Measurements from ENCODE around the gene ST7. TPM values are rescaled to one million over a fixed set of nuclear protein-coding genes. Genes with fewer than 3 reads are reported as not detected.

The ST7 gene
- total and polyA plus RNA-seq, 7 donors, result 5.3 to 37.7 (median 19.0) TPM

- H3K4me3 ChIP-seq, result no peak overlapping the region
- intact Hi-C loops (cut with DNase I), result no loop called here
- H3K36me3 ChIP-seq, result no peaks in the 10 kb centered on the region
- 75 to 82% methylated on average over 4 of the region's 4 CpGs for WGBS, 2 donors
- peaks cover 0 to 32% (median 27%) of the 10 kb centered on the region in 4 donors for H3K4me1 ChIP-seq
- DNase-seq, result no peak
- peak overlapping the region in 2 of 4 donors; percentile 23 to 44 for H3K27ac ChIP-seq
- TF ChIP-seq POLR2AphosphoS5 (IDR thresholded peaks at IDR 0.05) (peak in 3 of 4 donors; percentile 38 to 82 (median 75)), EP300 (IDR thresholded peaks at IDR 0.05) (no peak)
- no peaks in the 10 kb centered on the region for H3K9me3 ChIP-seq
- H3K27me3 ChIP-seq, result no peaks in the 10 kb centered on the region
Measured at GRCh38 chr7:117158941-117159697, 205.8 kb downstream of the ST7 start.

- Histone ChIP-seq H3K27ac (no peak overlapping the region), H3K27me3 (no peaks in the 10 kb centered on the region), H3K36me3 (no peaks in the 10 kb centered on the region), H3K4me1 (peaks cover 0 to 19% (median 14%) of the 10 kb centered on the region in 4 donors), H3K9me3 (no peaks in the 10 kb centered on the region), H3K4me3 (no peak overlapping the region)
- intact Hi-C loops (cut with DNase I), result no loop called here
- DNase-seq, result no peak
- 92 to 94% methylated on average over 2 of the region's 2 CpGs for WGBS, 2 donors
- TF ChIP-seq CTCF (IDR thresholded peaks at IDR 0.05) (no peak), POLR2A (IDR thresholded peaks at IDR 0.05) (no peak), EP300 (IDR thresholded peaks at IDR 0.05) (no peak), POLR2AphosphoS5 (IDR thresholded peaks at IDR 0.05) (no peak)
Measured at GRCh38 chr7:117163101-117163500, 209.8 kb downstream of the ST7 start.

- Histone ChIP-seq H3K27ac (no peak overlapping the region), H3K4me3 (no peak overlapping the region), H3K4me1 (peaks cover 0 to 5% (median 3%) of the 10 kb centered on the region in 4 donors), H3K36me3 (no peaks in the 10 kb centered on the region), H3K27me3 (no peaks in the 10 kb centered on the region), H3K9me3 (no peaks in the 10 kb centered on the region)
- TF ChIP-seq EP300 (IDR thresholded peaks at IDR 0.05), result no peak
- TF ChIP-seq CTCF (IDR thresholded peaks at IDR 0.05), result no peak
- no peak for TF ChIP-seq POLR2A (IDR thresholded peaks at IDR 0.05)
- no peak for TF ChIP-seq POLR2AphosphoS5 (IDR thresholded peaks at IDR 0.05)
- intact Hi-C loops (cut with DNase I), result no loop called here
- WGBS, 2 donors, result 92% methylated on average over 2 of the region's 2 CpGs
- no peak for DNase-seq
Measured at GRCh38 chr7:117164620-117165019, 211.3 kb downstream of the ST7 start.

- no peaks in the 10 kb centered on the region for H3K27me3 ChIP-seq
- TF ChIP-seq CTCF (IDR thresholded peaks at IDR 0.05) (no peak), EP300 (IDR thresholded peaks at IDR 0.05) (no peak), POLR2A (IDR thresholded peaks at IDR 0.05) (no peak)
- no peaks in the 10 kb centered on the region for H3K36me3 ChIP-seq
- H3K27ac ChIP-seq, result no peak overlapping the region
- H3K4me3 ChIP-seq, result no peak overlapping the region
- H3K4me1 ChIP-seq, result no peaks in the 10 kb centered on the region
- WGBS, 2 donors, result 87 to 93% methylated on average over 4 of the region's 4 CpGs
- DNase-seq, result no peak
- H3K9me3 ChIP-seq, result no peaks in the 10 kb centered on the region
- intact Hi-C loops (cut with DNase I), result no loop called here
Measured at GRCh38 chr7:117165656-117166055, 212.4 kb downstream of the ST7 start.

- H3K4me1 ChIP-seq, result peaks cover 0 to 4% (median 0%) of the 10 kb centered on the region in 4 donors
- H3K27ac ChIP-seq, result no peak overlapping the region
- no peak for DNase-seq
- WGBS, 2 donors, result 59 to 85% methylated on average over 4 of the region's 4 CpGs
- H3K27me3 ChIP-seq, result no peaks in the 10 kb centered on the region
- TF ChIP-seq POLR2AphosphoS5 (IDR thresholded peaks at IDR 0.05) (no peak), CTCF (IDR thresholded peaks at IDR 0.05) (no peak), EP300 (IDR thresholded peaks at IDR 0.05) (no peak), POLR2A (IDR thresholded peaks at IDR 0.05) (no peak)
- H3K9me3 ChIP-seq, result no peaks in the 10 kb centered on the region
- H3K36me3 ChIP-seq, result peaks cover 0 to 19% (median 3%) of the 10 kb centered on the region in 4 donors
- no peak overlapping the region for H3K4me3 ChIP-seq
- intact Hi-C loops (cut with DNase I), result no loop called here
Measured at GRCh38 chr7:117169907-117170306, 216.6 kb downstream of the ST7 start.

Measured in sigmoid colon (tissue), 7 donors.